ENCODE results near the gene SH3RF3. TPM values are rescaled to one million over a fixed set of nuclear protein-coding genes. Genes with fewer than 3 reads are reported as not detected.

Gene SH3RF3
- total RNA-seq, 1 donor from 2014 or later = 12.3 TPM

DNA sequence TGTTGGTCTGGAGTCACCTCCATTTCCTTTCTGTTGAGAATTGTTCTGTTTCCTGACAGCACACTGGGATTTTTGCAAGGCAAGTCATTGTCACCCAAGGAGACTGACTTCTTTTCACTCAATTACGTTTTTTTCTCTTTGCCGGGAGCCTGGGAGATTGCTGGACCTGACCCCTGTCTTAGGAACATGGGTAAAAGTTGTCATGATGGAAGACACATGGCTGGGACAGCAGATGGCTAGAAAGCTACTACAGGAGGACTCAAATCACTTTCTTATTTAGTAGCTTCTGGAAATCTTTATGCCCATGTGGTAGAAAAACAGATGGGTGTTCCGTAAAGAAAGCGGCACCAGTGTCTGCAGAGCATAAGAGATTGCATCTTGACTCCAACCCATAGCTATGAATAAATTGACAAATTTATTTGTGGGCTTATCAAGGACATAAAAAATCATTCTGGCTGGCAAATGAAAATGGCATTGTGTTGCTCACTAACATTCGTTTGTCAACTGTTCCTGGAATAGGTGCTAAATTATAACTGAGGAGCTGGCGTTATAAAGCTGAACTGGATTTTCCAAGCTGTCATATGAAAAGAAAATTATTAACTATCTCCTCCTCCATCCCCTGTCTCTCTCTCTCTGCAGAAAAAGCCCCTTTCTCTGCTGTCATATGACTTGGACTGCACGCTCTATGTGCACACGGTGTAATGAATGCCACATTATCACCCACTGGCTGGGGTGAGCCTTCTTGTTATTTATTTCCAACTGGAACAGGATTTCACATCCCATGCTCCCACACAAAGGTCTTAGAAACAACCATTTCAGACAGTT, 159.8 kb downstream of the SH3RF3 start:
- no peak for DNase-seq

DNA sequence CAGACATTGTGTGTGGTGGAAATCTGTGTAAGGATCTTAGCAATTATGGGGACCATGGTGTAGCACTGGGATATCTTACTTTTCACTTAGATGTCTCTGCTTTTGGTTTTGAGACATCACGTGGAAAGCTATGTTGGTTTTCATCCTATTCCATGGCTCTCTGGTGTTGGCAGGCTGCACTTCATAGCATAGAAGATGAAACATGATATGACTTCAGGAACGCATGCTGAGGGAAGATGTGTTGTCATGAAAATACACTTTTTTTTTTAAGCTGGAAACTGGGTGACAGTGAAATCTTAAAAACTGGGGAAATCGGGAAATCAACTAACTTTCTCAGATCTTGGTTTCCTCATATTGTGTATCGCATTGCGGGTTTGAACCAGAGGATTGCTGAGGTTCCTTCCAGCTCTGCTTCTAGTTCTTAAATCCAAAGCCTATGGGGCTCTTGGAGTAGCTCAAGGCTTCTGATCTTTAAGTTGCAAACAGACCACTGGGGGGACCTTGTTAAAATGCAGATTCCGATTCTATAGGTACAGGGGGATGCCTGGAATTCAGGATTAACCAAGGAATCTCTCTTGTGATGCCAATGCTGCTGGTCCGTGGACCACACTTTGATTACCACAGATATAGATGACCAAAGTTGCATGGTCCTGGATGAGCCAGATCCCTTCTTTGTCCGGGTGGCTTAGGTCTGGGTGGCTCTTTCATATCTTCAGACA, 160.7 kb downstream of the SH3RF3 start:
- DNase-seq = no peak

DNA sequence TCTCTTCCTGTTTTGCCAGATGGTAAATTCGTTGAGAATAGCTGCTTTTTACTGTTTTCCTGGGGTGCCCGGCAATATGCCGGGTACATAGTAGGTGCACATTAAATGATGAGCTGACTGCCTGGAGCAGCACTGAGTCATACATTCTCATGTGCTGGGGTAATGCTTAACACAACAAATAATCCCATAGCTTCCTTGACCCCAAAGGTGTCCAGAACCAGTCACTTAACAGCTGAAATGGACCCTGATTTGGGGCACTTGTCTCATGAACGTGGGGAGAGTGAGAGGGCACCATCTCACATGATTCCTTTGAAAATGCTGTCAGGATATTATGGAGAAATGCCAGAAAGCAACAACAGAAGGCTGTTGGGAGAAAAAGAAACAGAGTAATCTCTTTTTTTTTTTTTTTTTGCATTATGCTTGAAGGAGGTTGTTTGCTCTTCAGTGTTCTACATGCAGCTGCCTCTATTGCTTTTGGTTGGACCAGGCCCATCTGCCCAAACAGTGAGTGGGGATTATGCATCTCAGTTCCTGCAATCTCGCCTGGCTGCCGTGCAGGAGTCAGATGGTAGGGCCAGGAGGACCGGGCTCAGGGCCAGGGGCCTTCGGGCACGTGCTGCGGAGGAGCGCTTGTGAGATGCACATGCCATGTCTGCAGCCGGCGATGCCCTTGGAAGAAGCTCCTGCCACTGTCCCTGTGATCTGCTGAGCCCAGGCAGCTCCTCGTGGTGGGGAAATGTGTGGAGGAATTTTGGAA, 162.1 kb downstream of the SH3RF3 start:
- peak; percentile 45 for DNase-seq

DNA sequence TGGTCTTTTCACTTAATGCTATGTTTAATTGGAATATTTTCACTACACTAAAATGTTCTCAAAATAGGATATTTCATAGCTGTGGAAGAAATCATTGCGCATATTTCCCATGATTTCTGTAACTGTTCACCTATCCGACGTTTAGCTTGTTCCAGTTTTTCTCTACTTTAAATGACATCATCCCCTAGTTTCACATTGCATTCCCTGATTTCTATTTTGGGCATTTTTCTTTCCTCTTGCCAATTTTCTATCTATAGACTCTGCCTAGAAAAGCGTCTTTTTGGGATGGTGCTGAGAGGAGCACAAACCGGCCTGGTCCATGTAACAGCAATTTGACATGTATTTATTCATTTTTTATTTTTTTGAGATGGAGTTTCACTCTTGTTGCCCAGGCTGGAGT, 163.4 kb downstream of the SH3RF3 start:
- DNase-seq = no peak

DNA sequence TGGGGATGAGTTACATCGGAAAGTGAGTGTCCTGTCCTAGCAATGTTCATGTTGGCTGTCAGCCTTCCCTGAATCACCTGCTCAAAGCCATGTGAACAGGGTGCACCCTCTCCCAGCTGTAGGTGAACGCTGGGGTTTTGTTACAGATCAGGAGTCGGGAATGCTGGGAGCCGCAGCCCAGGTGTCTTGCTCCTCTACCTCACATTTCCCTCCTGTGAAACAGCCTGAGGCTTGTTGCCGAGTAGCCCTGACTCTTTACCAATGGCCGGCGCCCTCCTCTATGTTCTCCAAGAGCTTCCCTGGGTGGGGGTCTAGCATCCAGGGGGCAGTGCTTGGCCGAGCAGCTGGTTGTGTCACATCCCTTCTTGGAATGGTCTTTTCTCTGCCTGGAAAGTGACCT, 164.7 kb downstream of the SH3RF3 start:
- DNase-seq = no peak

DNA sequence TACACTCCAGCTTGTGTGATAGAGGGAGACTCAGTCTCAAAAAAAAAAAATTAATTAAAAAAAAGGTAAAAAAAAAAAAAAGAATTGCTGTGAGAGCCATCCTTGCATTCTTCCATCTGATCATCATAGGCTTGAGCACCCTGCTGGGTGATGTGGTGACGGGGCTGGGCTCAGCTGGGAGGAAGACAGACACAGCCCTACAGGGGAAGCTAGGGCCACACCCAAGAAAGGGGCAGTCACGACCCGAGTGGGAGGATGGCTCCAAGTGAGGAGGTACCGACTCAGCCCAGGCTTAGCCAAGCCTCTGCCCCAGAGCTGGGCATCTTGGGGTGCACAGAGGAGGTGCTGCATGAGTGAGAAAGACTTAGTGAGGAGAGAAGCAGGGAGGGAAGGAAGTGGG, 165.5 kb downstream of the SH3RF3 start:
- DNase-seq = no peak

DNA sequence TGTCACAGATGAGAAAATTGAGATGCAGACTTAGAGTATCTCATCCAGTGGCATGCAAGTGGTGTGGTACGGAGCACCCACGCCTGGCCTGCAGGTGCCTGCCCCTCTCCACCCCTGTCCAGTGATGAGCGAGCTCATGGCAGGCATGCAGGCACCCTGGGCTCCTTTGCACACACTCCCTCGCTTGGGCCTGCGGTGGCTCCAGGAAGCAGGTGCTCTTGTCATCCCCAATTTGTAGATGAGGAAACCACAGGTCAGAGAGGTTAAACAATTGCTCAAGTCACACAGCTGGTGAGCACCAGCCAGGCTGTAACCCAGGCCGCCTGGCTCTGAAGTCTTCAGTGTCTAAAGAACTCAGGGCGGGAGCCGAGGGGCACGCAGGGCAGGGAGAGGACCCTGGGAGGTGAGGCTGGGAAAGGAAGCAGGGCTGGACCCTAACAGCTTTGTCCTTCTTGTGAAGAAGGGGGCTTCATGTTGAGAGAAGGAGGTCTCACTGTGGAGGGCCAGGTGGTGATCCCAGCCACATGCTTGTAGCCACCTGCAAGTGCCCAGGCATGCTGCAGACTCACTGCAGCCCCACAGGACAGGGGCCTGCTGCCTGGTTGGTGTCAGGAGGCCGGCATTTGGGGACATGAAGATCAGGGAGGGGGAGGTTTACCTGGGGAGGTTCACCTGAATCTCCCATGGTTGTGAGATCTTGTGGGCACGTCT, 166.2 kb downstream of the SH3RF3 start:
- DNase-seq = no peak

DNA sequence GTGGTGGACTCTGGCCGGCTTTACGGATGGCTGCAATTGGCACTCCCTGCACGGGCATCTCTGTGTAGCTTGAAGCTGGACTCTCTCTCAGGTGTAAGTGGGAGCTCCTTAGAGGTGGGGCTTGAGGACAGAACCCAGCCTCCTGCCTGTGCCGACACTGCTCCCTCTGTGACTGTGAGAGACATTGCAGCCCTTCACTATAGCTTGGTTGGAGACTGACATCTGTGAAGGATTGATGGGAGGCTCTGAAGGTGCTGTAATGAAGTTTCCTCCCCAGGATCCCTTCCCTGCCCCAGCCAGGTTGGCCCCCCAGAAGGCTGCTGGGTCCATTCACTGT, 166.7 kb downstream of the SH3RF3 start:
- no peak for DNase-seq

DNA sequence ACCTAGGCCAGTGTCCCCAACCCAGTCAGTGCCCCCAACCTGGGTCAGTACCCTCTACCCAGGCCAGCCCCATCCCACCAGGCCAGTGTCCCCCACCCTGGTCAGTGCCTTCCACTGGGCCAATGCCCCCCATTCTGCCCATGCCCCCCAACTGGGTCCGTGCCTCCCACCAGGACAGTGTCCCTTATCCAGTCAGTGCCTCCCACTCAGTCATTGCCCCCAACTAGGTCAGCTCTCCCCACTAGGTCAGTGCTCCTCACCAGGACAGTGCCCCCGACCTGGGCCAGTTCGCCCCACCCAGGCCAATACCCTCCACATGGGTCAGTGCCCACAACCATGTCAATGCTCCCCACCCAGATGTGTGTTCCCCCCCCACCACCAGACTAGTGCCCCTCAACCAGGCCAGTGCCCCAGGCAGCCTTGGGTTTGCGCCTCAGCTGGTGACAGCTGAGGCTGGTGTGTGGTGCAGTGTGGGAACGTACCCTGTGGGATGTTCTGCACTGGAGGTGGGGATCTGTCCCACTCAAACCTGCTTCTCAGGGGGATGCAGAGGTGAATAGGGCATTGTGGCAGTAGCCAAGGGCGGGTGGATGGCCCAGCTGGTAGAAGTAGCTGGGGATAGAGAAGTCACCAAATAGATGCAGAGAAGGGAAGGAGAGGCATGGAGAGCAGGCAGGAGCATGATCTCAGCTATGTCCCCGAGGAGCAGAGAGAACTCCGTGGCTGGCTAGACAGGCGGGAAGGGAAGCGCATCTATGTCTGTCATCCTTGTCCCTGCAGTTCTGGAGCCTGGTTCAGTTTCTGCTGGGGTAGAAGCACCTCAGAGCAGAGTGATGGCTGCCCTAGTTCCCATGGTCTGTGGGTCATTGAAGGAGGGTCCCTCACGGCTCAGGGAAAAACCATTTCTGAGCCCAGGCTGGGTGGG, 168.8 kb downstream of the SH3RF3 start:
- DNase-seq = no peak

DNA sequence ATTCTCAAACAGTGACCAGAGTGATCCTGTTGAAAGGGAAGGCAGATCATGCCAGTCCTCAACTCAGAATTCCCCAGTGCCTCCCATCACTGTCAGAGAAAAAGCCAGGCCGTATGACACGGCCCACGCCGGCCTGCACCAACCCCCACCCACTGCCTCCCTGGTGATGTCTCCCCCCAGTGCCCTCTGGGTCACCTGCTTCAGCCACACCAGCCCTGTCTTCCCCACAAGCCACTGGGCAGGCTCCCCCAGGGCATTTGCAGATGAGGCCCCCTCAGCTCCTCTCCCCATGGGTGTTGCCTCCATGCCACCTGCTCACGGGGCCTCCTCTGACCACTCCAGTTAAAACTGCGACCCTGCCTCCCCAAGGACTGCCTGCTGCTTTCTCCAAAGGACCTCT, 169.8 kb downstream of the SH3RF3 start:
- DNase-seq = no peak

DNA sequence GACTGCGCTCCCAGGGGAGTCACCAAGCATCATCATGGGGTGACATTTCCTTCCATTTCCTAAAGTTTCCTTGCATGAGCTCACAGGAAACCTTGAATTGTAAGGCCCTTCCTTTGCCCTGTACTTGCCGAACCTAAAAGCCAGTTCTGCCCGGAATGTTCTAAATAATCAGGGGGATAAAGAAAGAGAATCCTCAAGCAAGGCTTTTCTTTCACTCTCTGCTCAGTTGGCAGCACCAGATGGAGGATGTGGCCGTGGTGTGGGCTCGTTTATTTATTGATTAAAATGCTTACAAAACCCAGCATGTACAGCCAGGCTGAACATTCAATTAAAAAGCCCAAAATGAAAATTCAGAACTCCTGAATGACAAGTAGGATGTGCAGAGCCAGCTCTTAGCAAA, 170.5 kb downstream of the SH3RF3 start:
- DNase-seq = no peak

DNA sequence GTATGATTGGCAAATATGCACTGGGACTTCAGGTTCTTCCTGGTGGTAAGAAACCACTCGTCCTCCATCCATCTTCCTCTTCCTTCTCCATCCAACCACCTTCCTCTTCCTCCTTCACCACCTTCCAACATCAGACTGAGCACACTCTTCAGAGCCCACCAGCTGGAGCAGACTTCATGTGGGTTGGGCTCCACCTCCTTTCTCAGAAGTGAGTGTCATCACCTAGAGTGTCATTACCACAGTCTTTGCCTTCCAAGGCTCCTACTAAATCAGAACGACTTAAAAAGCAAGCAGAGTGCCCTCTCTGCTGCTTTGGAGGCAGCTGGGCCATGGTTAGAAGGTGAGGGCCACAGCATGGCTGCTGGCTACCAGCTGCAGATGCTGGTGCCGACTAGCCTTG, 171.6 kb downstream of the SH3RF3 start:
- DNase-seq = no peak

DNA sequence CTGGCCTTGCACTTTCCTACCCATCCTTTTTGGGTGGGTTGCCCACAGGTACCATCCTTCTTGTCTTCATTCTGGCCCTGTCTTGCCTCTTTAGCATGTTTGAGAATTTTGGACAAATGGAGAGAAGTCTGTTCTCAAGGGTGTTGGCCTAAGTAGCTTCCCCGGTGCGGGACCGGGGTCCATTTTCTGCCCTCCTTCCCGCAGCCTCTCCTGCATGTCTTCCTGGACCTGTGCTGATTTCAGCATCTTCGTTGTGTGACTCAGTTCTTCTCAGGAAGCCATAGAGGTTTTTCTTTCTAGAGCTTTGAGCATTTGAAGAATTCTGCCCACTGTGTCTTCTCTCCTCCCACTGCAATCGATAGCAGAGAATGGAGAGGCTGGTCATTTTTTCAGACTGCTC, 172.7 kb downstream of the SH3RF3 start:
- DNase-seq = no peak

DNA sequence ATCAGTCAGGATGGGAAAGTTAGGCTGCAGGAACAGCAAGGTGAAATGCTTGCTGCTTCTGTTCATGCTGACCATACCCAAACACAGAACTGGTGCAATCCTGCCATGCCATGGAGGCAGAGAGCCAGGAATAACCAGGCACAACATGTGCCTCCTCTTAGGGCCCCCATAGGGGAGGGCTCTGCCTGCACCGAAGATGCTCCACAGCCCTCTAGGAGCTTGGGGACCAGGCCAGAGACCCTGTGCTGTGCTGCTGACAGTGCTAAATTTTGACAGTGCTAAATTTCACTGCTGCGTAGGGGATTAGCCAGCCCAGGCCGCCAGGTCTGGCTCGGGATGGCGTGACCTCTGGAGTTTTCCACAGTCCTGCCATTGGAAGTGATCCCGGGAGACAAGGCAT, 173.3 kb downstream of the SH3RF3 start:
- no peak for DNase-seq

DNA sequence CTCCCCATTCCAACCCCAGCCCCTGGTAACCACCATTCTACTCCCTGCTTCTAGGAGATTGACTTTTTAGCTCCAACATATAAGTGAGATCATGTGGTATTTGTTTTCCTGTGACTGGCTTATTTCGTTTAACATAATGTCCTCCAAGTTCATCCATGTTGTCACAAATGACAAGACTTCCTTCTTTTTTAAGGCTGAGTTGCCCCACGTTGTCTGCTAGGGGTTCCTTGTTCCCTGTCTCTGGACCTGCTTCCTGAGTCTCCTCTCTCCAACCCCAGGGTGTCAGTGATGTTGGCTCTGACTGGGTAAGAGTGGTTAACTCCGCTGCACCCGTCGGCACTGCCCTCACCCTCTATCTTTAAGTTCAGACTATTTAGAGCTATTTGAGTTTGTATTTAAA, 175.2 kb downstream of the SH3RF3 start:
- no peak for DNase-seq

DNA sequence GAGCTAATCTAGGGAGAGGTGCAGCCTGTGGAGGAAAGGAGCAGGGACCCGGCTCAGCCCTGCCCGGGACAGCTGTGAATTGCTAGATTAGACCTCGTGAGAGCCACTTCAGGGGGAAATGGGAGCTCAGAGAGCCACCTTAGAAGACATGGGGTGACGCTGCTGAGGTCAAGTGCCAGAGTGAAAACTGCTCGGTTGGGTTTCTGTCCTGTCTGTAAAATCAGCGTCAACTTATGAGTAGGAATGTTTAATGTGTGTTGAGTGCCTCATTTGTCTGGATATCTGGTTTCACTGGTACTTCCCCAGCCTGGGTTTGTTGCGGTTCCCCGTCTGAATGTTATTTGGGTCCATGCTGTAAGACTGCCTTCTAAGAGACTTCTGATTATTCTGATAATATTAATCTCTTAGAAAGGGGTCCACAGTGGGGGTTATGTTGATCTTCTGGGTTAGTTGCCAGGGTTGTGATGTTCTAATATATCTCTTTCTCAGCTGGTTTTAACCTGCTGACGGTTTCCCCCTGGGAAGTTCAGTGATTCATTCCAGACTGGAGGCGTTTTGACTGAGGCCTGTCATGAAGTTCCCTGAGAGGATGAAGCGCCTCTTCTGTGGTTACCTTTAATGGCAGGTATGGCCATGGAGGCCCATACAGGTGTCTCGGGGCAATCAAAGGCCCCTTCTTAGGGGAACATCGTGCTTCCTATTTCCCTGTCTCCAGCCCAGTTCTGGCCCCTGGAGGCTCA, 175.9 kb downstream of the SH3RF3 start:
- no peak for DNase-seq

DNA sequence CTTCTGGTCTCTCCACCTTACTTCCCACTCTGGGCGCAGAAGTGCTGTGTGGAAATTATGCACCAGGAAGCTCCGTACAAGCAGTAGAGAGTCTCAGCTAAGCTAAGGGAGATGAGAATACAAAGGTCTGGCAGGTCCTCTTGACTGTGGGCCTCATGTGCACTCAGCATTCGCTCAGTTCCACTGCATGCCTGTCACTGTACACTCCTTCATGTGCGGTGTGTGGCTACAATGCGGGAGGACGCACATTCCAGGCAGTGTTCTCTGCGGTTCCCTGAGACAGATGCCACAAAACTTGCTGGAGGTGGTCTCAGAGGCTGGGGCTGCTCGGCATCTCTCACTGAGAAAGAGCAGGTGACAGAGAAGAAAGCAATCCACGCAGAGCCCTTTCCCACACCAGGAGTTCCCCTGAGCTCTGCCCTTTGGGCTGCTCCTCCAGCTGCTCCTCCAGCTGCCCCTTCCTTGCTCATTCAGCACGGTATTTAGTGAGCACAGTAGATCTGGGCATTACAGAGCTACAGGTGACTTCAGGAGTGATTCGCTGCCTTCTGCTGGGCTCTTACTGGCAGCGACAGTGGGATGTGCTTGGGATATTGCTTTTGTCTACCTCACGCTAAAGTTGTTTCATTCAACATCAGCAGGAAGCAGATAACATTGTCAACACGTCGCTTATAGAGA, 176.6 kb downstream of the SH3RF3 start:
- no peak for DNase-seq

DNA sequence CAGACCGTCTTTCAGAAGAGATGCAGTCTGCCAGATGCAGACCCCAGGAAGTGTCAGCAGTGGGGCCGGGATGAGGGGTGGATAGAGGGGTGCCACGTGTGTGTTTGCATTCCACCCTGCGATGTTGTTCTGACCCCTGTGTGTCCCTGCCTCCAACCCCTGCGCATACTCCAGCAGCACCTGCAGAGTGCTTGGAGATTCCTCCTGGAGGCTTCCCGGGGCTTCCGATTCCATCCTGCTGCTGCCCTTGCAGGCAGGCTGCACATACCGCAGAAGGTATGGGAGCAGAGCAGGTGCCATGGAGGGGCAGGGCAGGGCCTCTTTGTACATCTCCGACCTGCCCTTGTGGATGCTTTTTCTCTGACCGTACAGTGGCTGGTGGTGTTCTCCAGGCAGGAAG, 177.2 kb downstream of the SH3RF3 start:
- no peak for DNase-seq

DNA sequence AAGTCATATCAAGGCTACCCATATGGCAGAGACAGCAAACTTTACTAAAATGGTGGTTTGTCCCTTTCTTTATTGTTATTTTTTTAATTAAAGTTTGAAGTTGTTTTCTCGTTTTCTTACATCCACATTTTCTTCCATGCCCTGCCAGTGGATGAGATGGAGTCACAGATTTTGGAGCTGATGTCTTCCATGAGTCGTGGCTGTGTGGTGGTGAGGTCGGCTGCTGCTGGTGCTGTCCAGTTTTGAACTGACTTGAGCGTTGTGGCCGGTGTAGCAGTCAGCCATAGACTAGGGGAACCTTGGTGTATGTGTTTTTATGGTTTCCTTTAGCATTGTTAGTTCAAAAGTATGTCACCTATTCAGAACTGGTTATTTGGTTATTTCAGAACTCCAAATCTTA, 182.8 kb downstream of the SH3RF3 start:
- no peak for DNase-seq

DNA sequence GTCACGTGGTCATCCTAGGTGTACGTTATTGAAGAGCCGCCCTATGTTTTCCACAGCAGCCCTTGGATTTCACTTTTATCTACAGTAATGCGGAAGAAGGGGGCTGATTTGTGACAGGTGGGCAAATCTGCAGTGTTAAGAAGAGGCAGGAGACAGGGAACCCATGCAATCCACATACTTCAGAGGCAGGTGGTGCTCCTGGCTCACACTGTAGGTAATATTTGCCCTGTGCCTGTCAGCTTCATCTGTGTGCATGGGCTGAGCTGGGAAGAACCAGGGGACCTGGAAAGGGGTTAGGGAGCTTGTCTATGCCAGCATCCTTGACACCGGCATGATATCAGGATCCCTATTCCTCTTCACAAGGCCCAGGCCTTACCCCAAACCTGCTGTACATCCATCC, 183.9 kb downstream of the SH3RF3 start:
- no peak for DNase-seq

All from occipital lobe (tissue), 2 donors.